IMR-90 (cell line): ENCODE results near the gene NKD1. TPM values are rescaled to one million over a fixed set of nuclear protein-coding genes. Genes with fewer than 3 reads are reported as not detected.
A peak's percentile ranks its signal among the peaks of the same experiment; 100 is the strongest.

Experiments
- ATAC-seq: fragments of 200-7000 bp; cut with Tn5 transposase; 2 replicates; pipeline ENCODE4 v1.9.1; 2020; ENCODE audit warnings: low read depth, mild to moderate bottlenecking, moderate library complexity
- BruUV-seq: library from RNA; stranded (reverse); fragments of 400-500 nt; replicated peaks from 2 replicates; lab custom pipeline; 2021; lab: Mats Ljungman, UMichigan
- CTCF ChIA-PET: fragments of 300-600 bp; formaldehyde crosslinking; extraction: SDS; loops from one replicate; lab custom pipeline; 2021; ENCODE audit warnings: antibody characterized with exemption; lab: Yijun Ruan, JAX
- POLR2A ChIA-PET: fragments of 300-600 bp; sonication (Branson Sonifier 250); formaldehyde crosslinking; loops from one replicate; lab custom pipeline; 2022; ENCODE audit warnings: antibody characterized with exemption; ENCODE audit not compliant: unreplicated experiment; lab: Charles Lee
- DNase-seq: peaks from one replicate; pipeline ENCODE4 v3.0.0; 2013
- H2AFZ ChIP-seq: replicated peaks from 2 replicates; pipeline ENCODE3; 2013; ENCODE audit warnings: low read length, mild to moderate bottlenecking; ENCODE audit not compliant: poor library complexity
- H2AK5ac ChIP-seq: 2 replicates; pipeline ENCODE4 v1.6.1; 2013; ENCODE audit warnings: low read depth, low read length, inconsistent platforms
- H2AK9ac ChIP-seq: replicated peaks from 2 replicates; pipeline ENCODE3; 2013; ENCODE audit warnings: mild to moderate bottlenecking, low read depth, low read length, moderate library complexity; ENCODE audit not compliant: poor library complexity
- H2BK120ac ChIP-seq: 2 replicates; pipeline ENCODE4 v1.6.1; 2013; ENCODE audit warnings: low read depth, low read length, inconsistent platforms
- H2BK15ac ChIP-seq: 3 replicates; pipeline ENCODE4 v1.6.1; 2013; ENCODE audit warnings: low read depth, low read length, inconsistent platforms
- H2BK20ac ChIP-seq: 2 replicates; pipeline ENCODE4 v1.6.1; 2013; ENCODE audit warnings: low read depth, mild to moderate bottlenecking, inconsistent platforms, low read length, moderate library complexity
- H2BK5ac ChIP-seq: 2 replicates; pipeline ENCODE4 v1.6.1; 2013; ENCODE audit warnings: mild to moderate bottlenecking, low read depth, low read length, inconsistent platforms; ENCODE audit not compliant: poor library complexity, severe bottlenecking
- H3K14ac ChIP-seq: replicated peaks from 2 replicates; pipeline ENCODE4 v1.6.1; 2013; ENCODE audit warnings: low read depth, low read length, inconsistent platforms
- H3K18ac ChIP-seq: 2 replicates; pipeline ENCODE4 v1.6.1; 2013; ENCODE audit warnings: low read depth, low read length, control low read depth
- H3K23ac ChIP-seq: 2 replicates; pipeline ENCODE4 v1.6.1; 2013; ENCODE audit warnings: low read depth, low read length, inconsistent platforms
- H3K27ac ChIP-seq: 2 replicates; pipeline ENCODE4 v1.5.1; 2013; ENCODE audit warnings: mild to moderate bottlenecking, control low read depth, low read length; ENCODE audit not compliant: insufficient read depth
- H3K27me3 ChIP-seq: 2 replicates; pipeline ENCODE4 v1.6.1; 2013; ENCODE audit warnings: low read length; ENCODE audit not compliant: control insufficient read depth, insufficient read depth
- H3K36me3 ChIP-seq: 2 replicates; pipeline ENCODE4 v1.6.1; 2013; ENCODE audit warnings: low read length, mixed read lengths; ENCODE audit not compliant: control insufficient read depth, insufficient read depth
- H3K4ac ChIP-seq: 2 replicates; pipeline ENCODE4 v1.6.1; 2013; ENCODE audit warnings: low read depth, low read length, inconsistent platforms
- H3K4me1 ChIP-seq: 2 replicates; pipeline ENCODE4 v1.6.1; 2013; ENCODE audit warnings: low read length, mixed read lengths; ENCODE audit not compliant: control insufficient read depth, insufficient read depth
- H3K4me2 ChIP-seq: 2 replicates; pipeline ENCODE4 v1.6.1; 2013; ENCODE audit warnings: low read depth, mild to moderate bottlenecking, control low read depth, low read length, moderate library complexity
- H3K4me3 ChIP-seq: 2 replicates; pipeline ENCODE4 v1.5.1; 2013; ENCODE audit warnings: low read depth, mild to moderate bottlenecking, control low read depth, low read length, moderate library complexity; ENCODE audit not compliant: insufficient read depth
- H3K56ac ChIP-seq: 2 replicates; pipeline ENCODE4 v1.6.1; 2013; ENCODE audit warnings: low read length, inconsistent platforms; ENCODE audit not compliant: insufficient read depth; ENCODE audit errors: extremely low read depth
- H3K79me1 ChIP-seq, 2 experiments: 2 replicates each; pipeline ENCODE4 v1.6.1; 2013; ENCODE audit warnings: low read length in 2 of 2, inconsistent platforms in 1 of 2, low read depth in 1 of 2
- H3K9ac ChIP-seq: 2 replicates; pipeline ENCODE4 v1.6.1; 2013; ENCODE audit warnings: low read depth, low read length, control low read depth
- H3K9me1 ChIP-seq: 2 replicates; pipeline ENCODE4 v1.6.1; 2013; ENCODE audit warnings: low read length, inconsistent platforms; ENCODE audit not compliant: insufficient read depth
- H3K9me3 ChIP-seq: 2 replicates; pipeline ENCODE4 v1.6.1; 2013; ENCODE audit warnings: low read length; ENCODE audit not compliant: control insufficient read depth, insufficient read depth
- H4K20me1 ChIP-seq: 2 replicates; pipeline ENCODE4 v1.6.1; 2013; ENCODE audit warnings: low read length, inconsistent platforms; ENCODE audit not compliant: insufficient read depth
- H4K5ac ChIP-seq: 2 replicates; pipeline ENCODE4 v1.6.1; 2013; ENCODE audit warnings: mild to moderate bottlenecking, low read depth, low read length, control low read depth
- H4K8ac ChIP-seq, 2 experiments: 2 replicates each; pipeline ENCODE4 v1.6.1; 2013; ENCODE audit warnings: low read depth in 2 of 2, low read length in 2 of 2, control low read depth in 1 of 2, inconsistent platforms in 1 of 2
- H4K91ac ChIP-seq: 2 replicates; pipeline ENCODE4 v1.6.1; 2013; ENCODE audit warnings: low read depth, low read length, inconsistent platforms; ENCODE audit not compliant: insufficient read depth
- BHLHE40 ChIP-seq: fragments of 150-350 bp; IDR thresholded peaks from 2 replicates; pipeline ENCODE4 v1.6.1; 2016; ENCODE audit warnings: mild to moderate bottlenecking, low read depth, low read length
- CEBPB ChIP-seq: IDR thresholded peaks from 2 replicates; pipeline ENCODE4 v1.6.1; 2012; ENCODE audit warnings: low read depth, low read length, improper control_type of control experiment
- CHD1 ChIP-seq: IDR thresholded peaks from 2 replicates; pipeline ENCODE4 v1.6.1; 2012; ENCODE audit warnings: low read depth, low read length, improper control_type of control experiment
- CTCF ChIP-seq: conservative IDR thresholded peaks from 2 replicates; pipeline ENCODE4 v1.5.1; 2012; ENCODE audit warnings: mild to moderate bottlenecking, low read depth, low read length, improper control_type of control experiment
- FOS ChIP-seq: fragments of 150-350 bp; IDR thresholded peaks from 2 replicates; pipeline ENCODE4 v1.6.1; 2016; ENCODE audit warnings: low read depth, low read length
- MAFK ChIP-seq: IDR thresholded peaks from 2 replicates; pipeline ENCODE4 v1.6.1; 2012; ENCODE audit warnings: low read depth, low read length, improper control_type of control experiment
- MAZ ChIP-seq: IDR thresholded peaks from 2 replicates; pipeline ENCODE4 v1.6.1; 2012; ENCODE audit warnings: low read depth, mild to moderate bottlenecking, low read length, improper control_type of control experiment, moderate library complexity, borderline replicate concordance
- MXI1 ChIP-seq: IDR thresholded peaks from 2 replicates; pipeline ENCODE4 v1.6.1; 2012; ENCODE audit warnings: low read depth, mild to moderate bottlenecking, low read length, moderate library complexity, borderline replicate concordance
- NFE2L2 ChIP-seq: fragments of 150-350 bp; IDR thresholded peaks from 2 replicates; pipeline ENCODE4 v1.6.1; 2016; ENCODE audit warnings: low read depth, mild to moderate bottlenecking, low read length
- POLR2A ChIP-seq: IDR thresholded peaks from 2 replicates; pipeline ENCODE4 v1.6.1; 2012; ENCODE audit warnings: mild to moderate bottlenecking, low read depth, low read length
- RAD21 ChIP-seq: IDR thresholded peaks from 2 replicates; pipeline ENCODE4 v1.6.1; 2012; ENCODE audit warnings: low read length, improper control_type of control experiment
- RCOR1 ChIP-seq: IDR thresholded peaks from 2 replicates; pipeline ENCODE4 v1.6.1; 2012; ENCODE audit warnings: mild to moderate bottlenecking, low read length, improper control_type of control experiment; ENCODE audit not compliant: insufficient replicate concordance
- RFX5 ChIP-seq: IDR thresholded peaks from 2 replicates; pipeline ENCODE4 v1.8.0; 2012; ENCODE audit warnings: low read depth, mild to moderate bottlenecking, low read length, moderate library complexity
- SMC3 ChIP-seq: fragments of 150-350 bp; IDR thresholded peaks from 2 replicates; pipeline ENCODE4 v1.6.1; 2016; ENCODE audit warnings: low read depth, mild to moderate bottlenecking, antibody characterized with exemption, low read length, moderate library complexity
- USF2 ChIP-seq: fragments of 150-350 bp; IDR thresholded peaks from 2 replicates; pipeline ENCODE4 v1.6.1; 2017; ENCODE audit warnings: mild to moderate bottlenecking, antibody characterized with exemption, low read length, low read depth
- WGBS, 2 experiments: methylation state at CpG; one replicate each; pipeline versions ENCODE4 v1.1.5 to v1.1.7; 2013; ENCODE audit warnings: missing lambda C conversion rate in 2 of 2; ENCODE audit not compliant: insufficient read length in 1 of 2; ENCODE audit errors: extremely low coverage in 2 of 2; 5-methylcytosine and 5-hydroxymethylcytosine counted together
- dilution Hi-C: fragments of 300-500 bp; cut with HindIII; formaldehyde crosslinking; loops from one replicate; pipeline ENCODE4 v1.14.3; 2018; ENCODE audit warnings: low sequenced_read_pairs; ENCODE audit not compliant: unreplicated experiment
- in situ Hi-C: fragments of 300-500 bp; cut with MboI; formaldehyde crosslinking; loops from 3 replicates; pipeline ENCODE4 v1.14.3; 2019; ENCODE audit warnings: low sequenced_read_pairs, inconsistent platforms, mixed read lengths
- intact Hi-C: fragments of 100-400 bp; cut with micrococcal nuclease; formaldehyde crosslinking; loops from 2 replicates; pipeline ENCODE4 v1.10.0; 2022
- polyA plus RNA-seq, 3 experiments: library from polyadenylated mRNA; depleted of rRNA; stranded (reverse); fragments of >200 nt; gene quantifications; 2 replicates each; pipeline ENCODE4 v1.2.3, GENCODE V29; 2012; ENCODE audit warnings: low replicate concordance in 1 of 3
- total RNA-seq: library from RNA; depleted of rRNA; stranded (reverse); fragments of >200 nt; gene quantifications from 2 replicates; pipeline ENCODE4 v1.2.3, GENCODE V29; 2012
- TF ChIP-seq, protein P1 (sequence below): fragments of 150-350 bp; IDR thresholded peaks from 2 replicates; pipeline ENCODE4 v1.6.1; 2016; ENCODE audit warnings: low read depth, mild to moderate bottlenecking, low read length, moderate library complexity, borderline replicate concordance

NKD1 gene
- total and polyA plus RNA-seq, 2 of the 4 experiments (the other 2 are of a cell fraction), result not detected

DNA sequence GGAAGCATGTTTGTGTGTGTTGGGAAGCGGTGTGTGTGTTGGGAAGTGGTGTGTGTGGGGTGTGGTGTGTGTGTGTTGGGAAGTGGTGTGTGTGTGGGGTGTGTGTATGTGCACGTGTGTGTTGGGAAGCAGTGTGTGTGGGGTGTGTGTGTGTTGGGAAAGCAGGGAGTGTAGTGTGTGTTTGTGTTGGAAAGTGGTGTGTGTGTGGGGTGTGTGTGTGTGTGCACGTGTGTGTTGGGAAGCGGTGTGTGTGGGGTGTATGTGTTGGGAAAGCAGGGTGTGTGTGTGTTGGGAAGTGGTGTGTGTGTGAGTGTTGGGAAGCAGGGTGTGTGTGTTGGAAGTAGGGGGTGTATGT, 144.4 kb downstream of the NKD1 start:
- Histone ChIP-seq H3K4ac (no peak overlapping the region), H4K5ac (no peak overlapping the region), H3K9me3 (no peaks in the 10 kb centered on the region), H3K27ac (no peak overlapping the region), H3K14ac (no peak overlapping the region), H3K27me3 (peaks cover 18% of the 10 kb centered on the region; the same call in 1 of the 2 replicates), H3K23ac (no peak overlapping the region; the same call in 1 of the 2 replicates), H3K36me3 (no peaks in the 10 kb centered on the region), H4K20me1 (no peaks in the 10 kb centered on the region), H2BK5ac (peak overlapping the region; percentile 80), H3K79me1 (no peaks in the 10 kb centered on the region), H2BK15ac (no peak overlapping the region), H3K4me1 (no peaks in the 10 kb centered on the region), H3K56ac (no peak overlapping the region), H2AK5ac (no peak overlapping the region), H3K9me1 (0 out of 2 replicates have a peak, but pooled peaks cover 4% of the 10 kb centered on the region), H2AK9ac (peak overlapping the region; percentile 42), H3K9ac (no peak overlapping the region), H2BK120ac (no peak overlapping the region), H4K91ac (no peak overlapping the region), H4K8ac (no peak overlapping the region), H2BK20ac (no peak overlapping the region), H3K18ac (no peak overlapping the region), H2AFZ (peak overlapping the region; percentile 23), H3K4me2 (no peak overlapping the region), H3K4me3 (no peak overlapping the region)
- BruUV-seq, result no TSS peak
- ChIA-PET CTCF (no interaction called here), POLR2A (no interaction called here)
- WGBS, 2 experiments, result 74 to 100% methylated on average over 2 to 4 of the region's 4 CpGs
- DNase-seq (no peak), ATAC-seq (no peak)
- dilution Hi-C loops, result no loop called here
- intact Hi-C loops, result no loop called here
- TF ChIP-seq MXI1 (no peak), RFX5 (no peak), MAZ (no peak), POLR2A (no peak), USF2 (no peak), CTCF (no peak), RCOR1 (no peak), CEBPB (no peak), BHLHE40 (no peak), NFE2L2 (no peak), MAFK (no peak), FOS (no peak), CHD1 (no peak), RAD21 (no peak), SMC3 (no peak)
- TF ChIP-seq, protein P1, sequence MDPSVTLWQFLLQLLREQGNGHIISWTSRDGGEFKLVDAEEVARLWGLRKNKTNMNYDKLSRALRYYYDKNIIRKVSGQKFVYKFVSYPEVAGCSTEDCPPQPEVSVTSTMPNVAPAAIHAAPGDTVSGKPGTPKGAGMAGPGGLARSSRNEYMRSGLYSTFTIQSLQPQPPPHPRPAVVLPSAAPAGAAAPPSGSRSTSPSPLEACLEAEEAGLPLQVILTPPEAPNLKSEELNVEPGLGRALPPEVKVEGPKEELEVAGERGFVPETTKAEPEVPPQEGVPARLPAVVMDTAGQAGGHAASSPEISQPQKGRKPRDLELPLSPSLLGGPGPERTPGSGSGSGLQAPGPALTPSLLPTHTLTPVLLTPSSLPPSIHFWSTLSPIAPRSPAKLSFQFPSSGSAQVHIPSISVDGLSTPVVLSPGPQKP, result no peak
- in situ Hi-C loops, result no loop called here
